GM21717 (cell line): Measurements from ENCODE around the gene ARFGAP2.

Experiments
- ATAC-seq: cut with Tn5 transposase; IDR thresholded peaks from one replicate; pipeline ENCODE4 v1.9.1; 2021; ENCODE audit warnings: mild to moderate bottlenecking, moderate library complexity; ENCODE audit not compliant: unreplicated experiment

The ARFGAP2 gene

GRCh38 chr11:47152126-47152952 lies 24.3 kb downstream of the ARFGAP2 start:
- no peak for ATAC-seq

- no peak for ATAC-seq
Observed at GRCh38 chr11:47149782-47150181, 26.9 kb downstream of the ARFGAP2 start.

GRCh38 chr11:47148903-47149531 lies 27.7 kb downstream of the ARFGAP2 start:
- no peak for ATAC-seq

- no peak for ATAC-seq
Observed at GRCh38 chr11:47148270-47148669, 28.4 kb downstream of the ARFGAP2 start.

GRCh38 chr11:47147681-47148080 lies 29.0 kb downstream of the ARFGAP2 start:
- ATAC-seq, result no peak

- ATAC-seq, result no peak
Observed at GRCh38 chr11:47147250-47147649, 29.4 kb downstream of the ARFGAP2 start.

- no peak for ATAC-seq
Observed at GRCh38 chr11:47144541-47144940, 32.1 kb downstream of the ARFGAP2 start.

- ATAC-seq, result no peak
Observed at GRCh38 chr11:47143322-47143721, 33.4 kb downstream of the ARFGAP2 start.

- no peak for ATAC-seq
Observed at GRCh38 chr11:47139878-47140277, 36.8 kb downstream of the ARFGAP2 start.

GRCh38 chr11:47137476-47137875 lies 39.2 kb downstream of the ARFGAP2 start:
- ATAC-seq, result no peak

- ATAC-seq, result no peak
Observed at GRCh38 chr11:47136921-47137320, 39.8 kb downstream of the ARFGAP2 start.

GRCh38 chr11:47136327-47136726 lies 40.4 kb downstream of the ARFGAP2 start:
- no peak for ATAC-seq

- no peak for ATAC-seq
Observed at GRCh38 chr11:47132981-47133380, 43.7 kb downstream of the ARFGAP2 start.

GRCh38 chr11:47132490-47132889 lies 44.2 kb downstream of the ARFGAP2 start:
- ATAC-seq, result no peak

GRCh38 chr11:47131136-47131535 lies 45.5 kb downstream of the ARFGAP2 start:
- no peak for ATAC-seq

GRCh38 chr11:47130543-47130942 lies 46.1 kb downstream of the ARFGAP2 start:
- no peak for ATAC-seq

GRCh38 chr11:47127213-47127612 lies 49.5 kb downstream of the ARFGAP2 start:
- ATAC-seq, result no peak

- ATAC-seq, result no peak
Observed at GRCh38 chr11:47125083-47125482, 51.6 kb downstream of the ARFGAP2 start.

- ATAC-seq, result no peak
Observed at GRCh38 chr11:47124675-47125074, 52.0 kb downstream of the ARFGAP2 start.

- ATAC-seq, result no peak
Observed at GRCh38 chr11:47123094-47123493, 53.6 kb downstream of the ARFGAP2 start.

- no peak for ATAC-seq
Observed at GRCh38 chr11:47121731-47122130, 54.9 kb downstream of the ARFGAP2 start.

- ATAC-seq, result no peak
Observed at GRCh38 chr11:47121056-47121455, 55.6 kb downstream of the ARFGAP2 start.
